Measurements from ENCODE around the gene HK1. TPM values are rescaled to one million over a fixed set of nuclear protein-coding genes. Genes with fewer than 3 reads are reported as not detected.

Gene HK1
- total RNA-seq, 2 experiments from 2014 or later, result 118 to 123 TPM

GRCh38 chr10:69416695-69417094 is 138.4 kb downstream of the HK1 start, which contains the start of gene TACR2:
Gene TACR2 (minus strand): TSS chr10:69416918. CDS start chr10:69416323, 595 bp downstream.
- Mint-ChIP-seq H3K36me3 (no peaks in the 10 kb centered on the region), H3K27ac (no peak within 1 kb of the TSS), H3K4me1 (peaks cover 2% of the 10 kb centered on the region), H3K9me3 (no peaks in the 10 kb centered on the region), H3K27me3 (no peaks in the 10 kb centered on the region), H3K4me3 (no peak within 1 kb of the TSS)
- DNase-seq, result no peak
- POLR2A ChIA-PET, result no interaction called here
- no peak for ATAC-seq (ENCODE audit: low read depth)

- peaks cover 2% of the 10 kb centered on the region for H3K4me1 Mint-ChIP-seq
- no peak overlapping the region for H3K27ac Mint-ChIP-seq
- ATAC-seq (ENCODE audit: low read depth), result no peak
- DNase-seq, result no peak
- H3K36me3 Mint-ChIP-seq, result no peaks in the 10 kb centered on the region
- H3K9me3 Mint-ChIP-seq, result no peaks in the 10 kb centered on the region
- no peaks in the 10 kb centered on the region for H3K27me3 Mint-ChIP-seq
- no peak overlapping the region for H3K4me3 Mint-ChIP-seq
- POLR2A ChIA-PET, result no interaction called here
Measured at GRCh38 chr10:69417542-69417941, 139.2 kb downstream of the HK1 start.

GRCh38 chr10:69418052-69418752 is 139.9 kb downstream of the HK1 start:
- no peak overlapping the region for H3K4me3 Mint-ChIP-seq
- H3K27me3 Mint-ChIP-seq, result no peaks in the 10 kb centered on the region
- no peaks in the 10 kb centered on the region for H3K9me3 Mint-ChIP-seq
- peaks cover under 1% of the 10 kb centered on the region for H3K4me1 Mint-ChIP-seq
- no peak for ATAC-seq (ENCODE audit: low read depth)
- no peaks in the 10 kb centered on the region for H3K36me3 Mint-ChIP-seq
- DNase-seq, result peak; percentile 10
- H3K27ac Mint-ChIP-seq, result no peak overlapping the region
- POLR2A ChIA-PET, result no interaction called here

GRCh38 chr10:69419096-69419743 is 140.9 kb downstream of the HK1 start:
- Mint-ChIP-seq H3K4me1 (peaks cover 8% of the 10 kb centered on the region), H3K27me3 (no peaks in the 10 kb centered on the region), H3K27ac (peak overlapping the region; percentile 22), H3K4me3 (no peak overlapping the region), H3K36me3 (no peaks in the 10 kb centered on the region), H3K9me3 (no peaks in the 10 kb centered on the region)
- POLR2A ChIA-PET, result no interaction called here
- no peak for ATAC-seq (ENCODE audit: low read depth)
- DNase-seq, result peak; percentile 16

- Mint-ChIP-seq H3K4me3 (no peak overlapping the region), H3K27ac (peak overlapping the region; percentile 22), H3K4me1 (peaks cover 11% of the 10 kb centered on the region), H3K9me3 (no peaks in the 10 kb centered on the region), H3K27me3 (no peaks in the 10 kb centered on the region), H3K36me3 (no peaks in the 10 kb centered on the region)
- POLR2A ChIA-PET, result no interaction called here
- DNase-seq (peak; percentile 5), ATAC-seq (ENCODE audit: low read depth) (no peak)
Measured at GRCh38 chr10:69419744-69420126, 141.4 kb downstream of the HK1 start.

GRCh38 chr10:69421611-69422308 is 143.5 kb downstream of the HK1 start:
- H3K27ac Mint-ChIP-seq, result no peak overlapping the region
- no peaks in the 10 kb centered on the region for H3K9me3 Mint-ChIP-seq
- H3K27me3 Mint-ChIP-seq, result no peaks in the 10 kb centered on the region
- POLR2A ChIA-PET, result no interaction called here
- H3K36me3 Mint-ChIP-seq, result peaks cover 1% of the 10 kb centered on the region
- no peak overlapping the region for H3K4me3 Mint-ChIP-seq
- DNase-seq (peak; percentile 24), ATAC-seq (ENCODE audit: low read depth) (no peak)
- H3K4me1 Mint-ChIP-seq, result peaks cover 26% of the 10 kb centered on the region

GRCh38 chr10:69422676-69423075 is 144.4 kb downstream of the HK1 start:
- H3K4me1 Mint-ChIP-seq, result peaks cover 33% of the 10 kb centered on the region
- no peak overlapping the region for H3K4me3 Mint-ChIP-seq
- peaks cover 1% of the 10 kb centered on the region for H3K36me3 Mint-ChIP-seq
- H3K27me3 Mint-ChIP-seq, result no peaks in the 10 kb centered on the region
- DNase-seq (peak; percentile 12), ATAC-seq (ENCODE audit: low read depth) (no peak)
- H3K27ac Mint-ChIP-seq, result no peak overlapping the region
- POLR2A ChIA-PET, result no interaction called here
- H3K9me3 Mint-ChIP-seq, result no peaks in the 10 kb centered on the region

- POLR2A ChIA-PET, result no interaction called here
- Mint-ChIP-seq H3K36me3 (peaks cover 1% of the 10 kb centered on the region), H3K27ac (no peak overlapping the region), H3K27me3 (no peaks in the 10 kb centered on the region), H3K9me3 (no peaks in the 10 kb centered on the region), H3K4me1 (peaks cover 36% of the 10 kb centered on the region), H3K4me3 (no peak overlapping the region)
- ATAC-seq (ENCODE audit: low read depth), result no peak
- DNase-seq, result no peak
Measured at GRCh38 chr10:69425041-69425440, 146.7 kb downstream of the HK1 start.

- H3K4me3 Mint-ChIP-seq, result no peak overlapping the region
- H3K9me3 Mint-ChIP-seq, result no peaks in the 10 kb centered on the region
- peaks cover 1% of the 10 kb centered on the region for H3K36me3 Mint-ChIP-seq
- DNase-seq, result peak; percentile 29
- peaks cover 36% of the 10 kb centered on the region for H3K4me1 Mint-ChIP-seq
- POLR2A ChIA-PET, result no interaction called here
- ATAC-seq (ENCODE audit: low read depth), result peak; percentile 59
- no peaks in the 10 kb centered on the region for H3K27me3 Mint-ChIP-seq
- peak overlapping the region; percentile 2 for H3K27ac Mint-ChIP-seq
Measured at GRCh38 chr10:69425511-69426298, 147.4 kb downstream of the HK1 start.

GRCh38 chr10:69426376-69426727 is 148.1 kb downstream of the HK1 start:
- DNase-seq (peak; percentile 15), ATAC-seq (ENCODE audit: low read depth) (no peak)
- no peaks in the 10 kb centered on the region for H3K27me3 Mint-ChIP-seq
- POLR2A ChIA-PET, result interaction anchor here (1.2 kb wide), 1 partner anchor 82 kb away, joined by 4 read pairs; no protein-coding TSS in a partner anchor
- H3K27ac Mint-ChIP-seq, result no peak overlapping the region
- H3K4me3 Mint-ChIP-seq, result no peak overlapping the region
- peaks cover 1% of the 10 kb centered on the region for H3K36me3 Mint-ChIP-seq
- peaks cover 36% of the 10 kb centered on the region for H3K4me1 Mint-ChIP-seq
- H3K9me3 Mint-ChIP-seq, result no peaks in the 10 kb centered on the region

- POLR2A ChIA-PET, result interaction anchor here (0.7 to 1.1 kb wide), 2 partner anchors 73 to 79 kb away, joined by 4 read pairs; no protein-coding TSS in a partner anchor
- Mint-ChIP-seq H3K4me3 (no peak overlapping the region), H3K27me3 (no peaks in the 10 kb centered on the region), H3K36me3 (peaks cover 1% of the 10 kb centered on the region), H3K9me3 (no peaks in the 10 kb centered on the region), H3K4me1 (peaks cover 36% of the 10 kb centered on the region), H3K27ac (no peak overlapping the region)
- ATAC-seq (ENCODE audit: low read depth) (no peak), DNase-seq (peak; percentile 22)
Measured at GRCh38 chr10:69428165-69428564, 149.9 kb downstream of the HK1 start.

GRCh38 chr10:69434169-69434568 is 155.9 kb downstream of the HK1 start:
- DNase-seq (no peak), ATAC-seq (ENCODE audit: low read depth) (no peak)
- H3K27ac Mint-ChIP-seq, result no peak overlapping the region
- POLR2A ChIA-PET, result no interaction called here
- H3K27me3 Mint-ChIP-seq, result peaks cover 8% of the 10 kb centered on the region
- H3K4me3 Mint-ChIP-seq, result no peak overlapping the region
- no peaks in the 10 kb centered on the region for H3K36me3 Mint-ChIP-seq
- no peaks in the 10 kb centered on the region for H3K9me3 Mint-ChIP-seq
- H3K4me1 Mint-ChIP-seq, result no peaks in the 10 kb centered on the region

- POLR2A ChIA-PET, result no interaction called here
- Mint-ChIP-seq H3K4me3 (no peak overlapping the region), H3K36me3 (no peaks in the 10 kb centered on the region), H3K27me3 (peaks cover 10% of the 10 kb centered on the region), H3K27ac (no peak overlapping the region), H3K4me1 (no peaks in the 10 kb centered on the region), H3K9me3 (no peaks in the 10 kb centered on the region)
- no peak for ATAC-seq (ENCODE audit: low read depth)
- DNase-seq, result peak; percentile 17
Measured at GRCh38 chr10:69434926-69435325, 156.6 kb downstream of the HK1 start.
